ENCODE measurements around the gene DDIT4.
A peak's percentile ranks its signal among the peaks of the same experiment; 100 is the strongest.
"Not testable (repeated sequence)": the region's sequence is repeated elsewhere in the genome, so short reads cannot be mapped to it uniquely, and the experiment has no call there.

The DDIT4 gene

GRCh38 chr10:72296829-72297280 lies 23.1 kb downstream of the DDIT4 start:
- DNase-seq, result not testable (repeated sequence)

- DNase-seq, result peak; percentile 94 to 97
Observed at GRCh38 chr10:72297281-72297804, 23.6 kb downstream of the DDIT4 start.

GRCh38 chr10:72297805-72298591 lies 24.3 kb downstream of the DDIT4 start:
- peak; percentile 97 to 98 for DNase-seq

- no peak for DNase-seq
Observed at GRCh38 chr10:72298592-72299519, 25.1 kb downstream of the DDIT4 start.

- no peak for DNase-seq
Observed at GRCh38 chr10:72303424-72304128, 29.9 kb downstream of the DDIT4 start.

- DNase-seq, result no peak
Observed at GRCh38 chr10:72306215-72306760, 32.6 kb downstream of the DDIT4 start.

GRCh38 chr10:72307711-72308110 lies 34.0 kb downstream of the DDIT4 start:
- not testable (repeated sequence) for DNase-seq

GRCh38 chr10:72308320-72308987 lies 34.7 kb downstream of the DDIT4 start:
- peak; percentile 52 to 64 for DNase-seq

- DNase-seq, result no peak
Observed at GRCh38 chr10:72309290-72310240, 35.8 kb downstream of the DDIT4 start.

GRCh38 chr10:72310241-72310633 lies 36.5 kb downstream of the DDIT4 start:
- DNase-seq, result no peak

GRCh38 chr10:72310636-72311035 lies 36.9 kb downstream of the DDIT4 start:
- no peak for DNase-seq

- peak in 1 of 2 experiments; percentile 41 for DNase-seq
Observed at GRCh38 chr10:72311667-72312066, 37.9 kb downstream of the DDIT4 start.

GRCh38 chr10:72312865-72313391 lies 39.2 kb downstream of the DDIT4 start:
- no peak for DNase-seq

GRCh38 chr10:72314263-72314662 lies 40.5 kb downstream of the DDIT4 start:
- DNase-seq, result no peak

- no peak for DNase-seq
Observed at GRCh38 chr10:72315054-72315453, 41.3 kb downstream of the DDIT4 start.

- DNase-seq, result no peak
Observed at GRCh38 chr10:72315611-72316385, 42.1 kb downstream of the DDIT4 start.

GRCh38 chr10:72316386-72316700 lies 42.6 kb downstream of the DDIT4 start:
- DNase-seq, result no peak

GRCh38 chr10:72316748-72317435 lies 43.2 kb downstream of the DDIT4 start:
- DNase-seq, result peak; percentile 60 to 66

All from activated CD4-positive, alpha-beta T cell treated with anti-CD3 and anti-CD28 coated beads, Interleukin-2, amount 50 U/mL, for 48 hours (primary cell).